Esophagus squamous epithelium (tissue), 4 donors: ENCODE data around the gene NUP210L.

ENCODE experiments used
- CTCF ChIP-seq, 6 experiments: fragments of 450-650 bp in 4 of 6; fragments of 200-600 bp in 2 of 6; sonication (generic) in 2 of 6; IDR thresholded peaks; one replicate each; pipeline ENCODE4 v1.5.1; 2016 to 2019; ENCODE audit warnings: antibody characterized with exemption in 6 of 6, mild to moderate bottlenecking in 4 of 6, moderate library complexity in 4 of 6
- POLR2A ChIP-seq, 4 donors: fragments of 450-650 bp; IDR thresholded peaks; one replicate each; pipeline ENCODE4 v1.6.1; 2017; ENCODE audit warnings: antibody characterized with exemption in 4 of 4, mild to moderate bottlenecking in 4 of 4, moderate library complexity in 3 of 4

GRCh38 chr1:154076413-154076812 is 78.5 kb downstream of the NUP210L start:
- TF ChIP-seq CTCF (IDR thresholded peaks at IDR 0.05) (no peak), POLR2A (IDR thresholded peaks at IDR 0.05) (no peak)
